ENCODE measurements around the gene KLF9.
"Not testable (repeated sequence)": the region's sequence is repeated elsewhere in the genome, so short reads cannot be mapped to it uniquely, and the experiment has no call there.

KLF9 gene

GRCh38 chr9:70403166-70403565, 11.3 kb downstream of the KLF9 start:
- no peak for DNase-seq

- DNase-seq, result no peak
Observed at GRCh38 chr9:70402213-70402612, 12.2 kb downstream of the KLF9 start.

- not testable (repeated sequence) for DNase-seq
Observed at GRCh38 chr9:70401241-70401640, 13.2 kb downstream of the KLF9 start.

GRCh38 chr9:70400107-70400892, 14.2 kb downstream of the KLF9 start:
- no peak for DNase-seq

DNA sequence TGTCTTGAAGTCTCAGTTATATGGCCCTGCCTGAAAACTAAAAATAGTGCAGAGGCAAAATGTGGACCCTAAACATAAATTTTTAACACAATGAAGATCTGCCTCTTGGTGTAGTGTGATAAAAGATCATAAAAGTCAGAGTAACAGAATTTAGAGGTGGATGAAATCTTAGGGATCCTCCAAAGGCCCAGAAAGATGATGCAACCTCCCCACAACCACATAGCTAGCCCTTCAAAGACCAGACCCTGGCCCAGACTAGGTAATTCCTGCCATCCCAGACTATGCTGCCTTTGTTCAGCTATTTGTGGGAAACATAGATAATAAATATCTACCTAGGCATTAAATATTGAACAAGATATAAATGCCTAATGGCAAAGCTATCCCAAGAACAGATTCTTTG, 15.3 kb downstream of the KLF9 start:
- no peak for DNase-seq

GRCh38 chr9:70398145-70398556, 16.3 kb downstream of the KLF9 start:
- no peak for DNase-seq

- no peak for DNase-seq
Observed at GRCh38 chr9:70395652-70396051, 18.8 kb downstream of the KLF9 start.

GRCh38 chr9:70392850-70393249, 21.6 kb downstream of the KLF9 start:
- DNase-seq, result no peak

- DNase-seq, result no peak
Observed at GRCh38 chr9:70392189-70392588, 22.3 kb downstream of the KLF9 start.

- no peak for DNase-seq
Observed at GRCh38 chr9:70390933-70391341, 23.5 kb downstream of the KLF9 start.

- no peak for DNase-seq
Observed at GRCh38 chr9:70389621-70390266, 24.7 kb downstream of the KLF9 start.

- no peak for DNase-seq
Observed at GRCh38 chr9:70389188-70389587, 25.3 kb downstream of the KLF9 start.

GRCh38 chr9:70387663-70388062, 26.8 kb downstream of the KLF9 start:
- no peak for DNase-seq

DNA sequence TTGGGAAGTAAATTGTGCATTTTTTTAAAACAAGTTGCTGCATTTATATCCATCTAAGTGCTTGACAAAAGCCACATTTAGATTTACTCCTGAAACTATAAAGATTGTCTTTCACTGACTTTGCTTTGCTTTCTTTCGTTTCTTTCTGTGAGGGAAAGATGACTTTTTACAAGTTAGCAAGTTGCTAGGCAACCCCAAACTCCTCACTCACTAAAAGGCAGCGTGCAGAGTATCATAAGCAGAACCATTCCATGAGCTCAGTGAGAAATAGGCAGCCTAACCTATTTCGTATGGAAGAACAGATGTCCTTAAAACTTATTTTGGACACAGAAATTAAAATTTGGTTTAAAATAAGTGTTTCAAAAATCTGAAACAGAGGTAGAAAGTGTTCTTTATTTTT, 29.0 kb downstream of the KLF9 start:
- no peak for DNase-seq

DNA sequence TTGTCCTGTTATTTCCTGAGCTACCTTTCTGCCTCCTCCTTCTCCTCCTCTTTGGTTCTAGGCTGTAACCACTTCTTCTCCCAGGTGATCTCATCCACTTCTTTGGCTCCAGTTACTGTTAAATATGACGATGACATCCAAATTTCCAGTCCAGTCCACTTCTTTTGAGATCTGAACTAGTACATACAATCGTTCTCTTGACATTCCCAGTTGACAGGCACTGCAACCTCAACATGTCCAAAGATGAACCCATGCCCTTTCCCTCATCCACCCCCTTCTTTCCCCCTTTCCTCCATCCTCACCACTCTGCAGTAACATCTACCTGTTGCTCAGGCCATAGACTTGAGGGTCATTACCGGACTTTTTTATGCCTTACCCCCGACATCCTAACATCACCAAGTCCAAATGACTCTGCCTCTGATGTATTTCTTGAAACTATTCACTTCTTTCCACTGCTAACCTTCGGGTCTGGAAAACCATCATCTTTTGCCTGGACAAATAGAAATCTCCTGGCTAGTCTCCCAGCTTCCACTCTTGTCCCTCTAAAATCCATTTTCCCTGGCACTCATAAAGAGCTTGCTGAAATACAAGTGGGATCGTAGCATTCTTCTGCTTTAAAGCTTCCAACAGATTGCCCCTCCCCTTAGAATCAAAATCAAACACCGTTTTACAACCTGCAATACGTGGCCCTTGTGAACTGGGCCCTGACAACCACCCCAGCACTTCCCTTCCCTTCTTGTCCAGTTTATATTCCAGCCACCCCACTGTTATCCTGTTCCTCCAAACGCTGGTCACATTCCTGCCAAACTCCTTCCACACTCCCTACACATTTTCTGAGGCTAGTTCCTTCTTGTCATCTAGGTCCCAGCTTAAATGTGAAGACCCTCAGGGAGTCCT, 31.5 kb downstream of the KLF9 start:
- DNase-seq, result no peak

GRCh38 chr9:70382046-70382708, 32.3 kb downstream of the KLF9 start:
- no peak for DNase-seq

DNA sequence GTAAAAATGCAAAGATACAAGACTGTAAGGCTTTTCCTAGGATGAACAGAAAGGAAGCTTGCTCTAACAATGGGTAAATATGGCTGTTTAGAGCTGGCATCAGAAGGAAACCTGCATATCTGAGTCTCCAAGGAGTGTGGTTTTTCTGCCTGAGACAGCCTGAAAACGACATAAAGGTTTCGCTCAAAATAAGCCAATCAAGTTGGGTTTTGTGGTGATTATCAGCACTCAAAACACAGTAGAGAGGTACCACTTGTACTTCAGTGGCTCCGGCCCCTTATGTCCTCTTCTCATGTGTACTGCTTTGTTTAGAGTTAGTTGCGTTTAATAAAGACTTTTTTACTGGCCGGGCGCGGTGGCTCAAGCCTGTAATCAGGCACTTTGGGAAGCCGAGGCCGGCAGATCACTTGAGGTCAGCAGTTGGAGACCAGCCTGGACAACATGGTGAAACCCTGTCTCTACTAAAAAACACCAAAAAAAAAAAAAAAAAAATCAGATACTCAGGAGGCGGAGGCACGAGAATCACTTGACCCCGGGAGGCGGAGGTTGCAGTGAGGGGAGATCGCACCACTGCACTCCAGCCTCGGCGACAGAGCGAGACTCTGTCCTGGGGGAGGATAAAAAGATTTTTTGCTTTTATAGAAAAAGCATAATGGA, 39.4 kb downstream of the KLF9 start:
- no peak for DNase-seq

GRCh38 chr9:70367305-70367930, 47.0 kb downstream of the KLF9 start:
- DNase-seq, result no peak

GRCh38 chr9:70363760-70364159, 50.7 kb downstream of the KLF9 start:
- DNase-seq, result no peak

- no peak for DNase-seq
Observed at GRCh38 chr9:70362952-70363351, 51.5 kb downstream of the KLF9 start.

DNA sequence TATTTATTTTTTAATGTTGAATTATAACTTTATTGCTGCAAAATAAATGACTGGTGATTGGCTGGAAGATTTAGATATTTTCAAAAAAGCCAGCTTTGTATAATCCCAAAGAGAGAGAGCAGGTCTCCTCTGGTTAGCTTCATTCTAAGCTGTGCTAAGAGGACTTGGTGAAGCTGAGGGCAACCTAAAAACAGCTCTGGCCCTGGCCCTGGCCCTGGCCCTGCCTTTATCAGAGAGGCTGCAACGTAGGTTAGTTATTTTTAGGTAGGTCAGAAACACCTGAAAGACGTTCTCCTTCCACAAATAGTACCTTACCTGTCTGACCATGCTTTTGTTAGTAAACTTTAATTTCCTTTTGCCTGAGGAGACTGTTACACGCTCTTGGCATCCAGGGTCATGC, 58.7 kb downstream of the KLF9 start:
- DNase-seq, result no peak

DNA sequence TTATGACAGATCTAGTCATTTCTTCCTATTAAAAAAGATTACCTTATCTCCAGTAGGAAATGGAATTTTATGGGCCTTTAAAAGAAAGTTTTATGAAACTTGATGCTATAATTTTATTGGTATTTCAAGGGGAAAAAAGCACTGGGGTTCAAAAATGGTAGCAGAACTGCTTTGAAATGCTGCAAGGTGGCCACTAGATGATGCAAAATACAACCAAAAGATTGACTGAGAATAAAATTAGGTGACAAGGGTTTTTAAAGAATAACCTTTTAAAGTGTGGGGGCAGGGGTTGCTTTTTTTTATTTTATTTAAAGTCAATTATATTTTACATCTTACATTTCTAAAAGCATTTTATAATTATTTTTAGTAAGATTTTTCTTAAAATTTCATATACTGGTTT, 61.7 kb downstream of the KLF9 start:
- no peak for DNase-seq
